ENCODE data around the gene HTR1A. TPM values are rescaled to one million over a fixed set of nuclear protein-coding genes. Genes with fewer than 3 reads are reported as not detected.

The HTR1A gene
- total RNA-seq, 1 donor = not detected

GRCh38 chr5:63953217-63953616 is 9.0 kb downstream of the HTR1A start:
- TF ChIP-seq CTCF (IDR thresholded peaks at IDR 0.05; ENCODE audit: insufficient read depth, low read length) = no peak
- no peak for DNase-seq (ENCODE audit: low read depth)
- no peak overlapping the region for H3K4me3 ChIP-seq (ENCODE audit: low read depth, low read length)

GRCh38 chr5:63935103-63935502 is 27.1 kb downstream of the HTR1A start:
- no peak overlapping the region for H3K4me3 ChIP-seq (ENCODE audit: low read depth, low read length)
- no peak for TF ChIP-seq CTCF (IDR thresholded peaks at IDR 0.05; ENCODE audit: insufficient read depth, low read length)
- DNase-seq (ENCODE audit: low read depth) = no peak

GRCh38 chr5:63931836-63932235 is 30.4 kb downstream of the HTR1A start:
- TF ChIP-seq CTCF (IDR thresholded peaks at IDR 0.05; ENCODE audit: insufficient read depth, low read length) = no peak
- H3K4me3 ChIP-seq (ENCODE audit: low read depth, low read length) = no peak overlapping the region
- DNase-seq (ENCODE audit: low read depth) = no peak

GRCh38 chr5:63928451-63928850 is 33.8 kb downstream of the HTR1A start:
- no peak for TF ChIP-seq CTCF (IDR thresholded peaks at IDR 0.05; ENCODE audit: insufficient read depth, low read length)
- H3K4me3 ChIP-seq (ENCODE audit: low read depth, low read length) = no peak overlapping the region
- no peak for DNase-seq (ENCODE audit: low read depth)

GRCh38 chr5:63923914-63924313 is 38.3 kb downstream of the HTR1A start:
- no peak for TF ChIP-seq CTCF (IDR thresholded peaks at IDR 0.05; ENCODE audit: insufficient read depth, low read length)
- no peak for DNase-seq (ENCODE audit: low read depth)
- H3K4me3 ChIP-seq (ENCODE audit: low read depth, low read length) = no peak overlapping the region

GRCh38 chr5:63919763-63920478 is 42.3 kb downstream of the HTR1A start:
- no peak for TF ChIP-seq CTCF (IDR thresholded peaks at IDR 0.05; ENCODE audit: insufficient read depth, low read length)
- no peak overlapping the region for H3K4me3 ChIP-seq (ENCODE audit: low read depth, low read length)
- no peak for DNase-seq (ENCODE audit: low read depth)

- no peak for DNase-seq (ENCODE audit: low read depth)
Observed at GRCh38 chr5:63916786-63917185, 45.5 kb downstream of the HTR1A start.

More at GRCh38 chr5:63916786-63917185, 45.5 kb downstream of the HTR1A start:
- TF ChIP-seq CTCF (IDR thresholded peaks at IDR 0.05; ENCODE audit: insufficient read depth, low read length) = no peak
- H3K4me3 ChIP-seq (ENCODE audit: low read depth, low read length) = no peak overlapping the region
